Ascending aorta (tissue), 2 donors: Measurements from ENCODE around the gene FSTL5. TPM values are rescaled to one million over a fixed set of nuclear protein-coding genes. Genes with fewer than 3 reads are reported as not detected.

Experiments
- DNase-seq, 2 donors: peaks; one replicate each; pipeline ENCODE4 v3.0.0-alpha.2; 2019; ENCODE audit warnings: low spot score in 2 of 2
- H3K27ac ChIP-seq, 2 donors: fragments of 200-600 bp; sonication (generic); one replicate each; pipeline ENCODE4 v1.5.1; 2016 to 2017; ENCODE audit warnings: mild to moderate bottlenecking in 1 of 2
- H3K27me3 ChIP-seq: fragments of 200-600 bp; sonication (generic); one replicate; pipeline ENCODE4 v1.5.1; 2017
- H3K36me3 ChIP-seq, 2 donors: fragments of 200-600 bp; sonication (generic); one replicate each; pipeline ENCODE4 v1.5.1; 2016
- H3K4me1 ChIP-seq, 2 donors: fragments of 200-600 bp; sonication (generic); one replicate each; pipeline ENCODE4 v1.5.1; 2016 to 2017; ENCODE audit warnings: mild to moderate bottlenecking in 1 of 2
- H3K4me3 ChIP-seq, 2 donors: fragments of 200-600 bp; sonication (generic); one replicate each; pipeline ENCODE4 v1.5.1; 2016 to 2017; ENCODE audit warnings: mild to moderate bottlenecking in 1 of 2
- H3K9me3 ChIP-seq, 2 donors: fragments of 200-600 bp; sonication (generic); one replicate each; pipeline ENCODE4 v1.5.1; 2016
- CTCF ChIP-seq, 3 experiments: fragments of 200-600 bp in 2 of 3; fragments of 450-650 bp in 1 of 3; sonication (generic) in 2 of 3; IDR thresholded peaks; one replicate each; pipeline ENCODE4 v1.5.1; 2016 to 2019; ENCODE audit warnings: antibody characterized with exemption in 3 of 3, mild to moderate bottlenecking in 1 of 3, moderate library complexity in 1 of 3
- intact Hi-C: fragments of 100-400 bp; cut with DNase I; formaldehyde crosslinking; loops from one replicate; pipeline ENCODE4 v1.15.1; 2023
- total RNA-seq: library from RNA; depleted of rRNA; stranded (reverse); fragments of >200 nt; gene quantifications from one replicate; pipeline ENCODE4 v1.1.0, GENCODE V29; 2016

Gene FSTL5
- total RNA-seq, 1 donor from 2014 or later, result not detected

GRCh38 chr4:161519611-161520010 is 644.2 kb downstream of the FSTL5 start:
- H3K27ac ChIP-seq, result no peak overlapping the region
- no peaks in the 10 kb centered on the region for H3K27me3 ChIP-seq
- no peak overlapping the region for H3K4me3 ChIP-seq
- intact Hi-C loops, result no loop called here
- no peaks in the 10 kb centered on the region for H3K4me1 ChIP-seq
- no peak for TF ChIP-seq CTCF (IDR thresholded peaks at IDR 0.05)
- no peaks in the 10 kb centered on the region for H3K9me3 ChIP-seq
- no peaks in the 10 kb centered on the region for H3K36me3 ChIP-seq
- no peak for DNase-seq

- Histone ChIP-seq H3K27me3 (no peaks in the 10 kb centered on the region), H3K4me3 (no peak overlapping the region), H3K27ac (no peak overlapping the region), H3K4me1 (no peaks in the 10 kb centered on the region), H3K36me3 (no peaks in the 10 kb centered on the region), H3K9me3 (no peaks in the 10 kb centered on the region)
- intact Hi-C loops, result no loop called here
- no peak for TF ChIP-seq CTCF (IDR thresholded peaks at IDR 0.05)
- DNase-seq, result no peak
Observed at GRCh38 chr4:161517941-161518340, 645.9 kb downstream of the FSTL5 start.

GRCh38 chr4:161505141-161505540 is 658.7 kb downstream of the FSTL5 start:
- DNase-seq, result no peak
- Histone ChIP-seq H3K4me1 (no peaks in the 10 kb centered on the region), H3K4me3 (no peak overlapping the region), H3K36me3 (no peaks in the 10 kb centered on the region), H3K27ac (no peak overlapping the region), H3K9me3 (no peaks in the 10 kb centered on the region), H3K27me3 (no peaks in the 10 kb centered on the region)
- intact Hi-C loops, result no loop called here
- TF ChIP-seq CTCF (IDR thresholded peaks at IDR 0.05), result no peak

GRCh38 chr4:161498155-161498554 is 665.6 kb downstream of the FSTL5 start:
- intact Hi-C loops, result no loop called here
- Histone ChIP-seq H3K36me3 (no peaks in the 10 kb centered on the region), H3K4me3 (no peak overlapping the region), H3K9me3 (no peaks in the 10 kb centered on the region), H3K4me1 (no peaks in the 10 kb centered on the region), H3K27ac (no peak overlapping the region), H3K27me3 (no peaks in the 10 kb centered on the region)
- no peak for TF ChIP-seq CTCF (IDR thresholded peaks at IDR 0.05)
- DNase-seq, result no peak

- H3K9me3 ChIP-seq, result no peaks in the 10 kb centered on the region
- no peak overlapping the region for H3K27ac ChIP-seq
- no peak for TF ChIP-seq CTCF (IDR thresholded peaks at IDR 0.05)
- H3K36me3 ChIP-seq, result no peaks in the 10 kb centered on the region
- intact Hi-C loops, result no loop called here
- no peaks in the 10 kb centered on the region for H3K4me1 ChIP-seq
- DNase-seq, result no peak
- H3K27me3 ChIP-seq, result no peaks in the 10 kb centered on the region
- H3K4me3 ChIP-seq, result no peak overlapping the region
Observed at GRCh38 chr4:161486461-161486860, 677.3 kb downstream of the FSTL5 start.

GRCh38 chr4:161466316-161466715 is 697.5 kb downstream of the FSTL5 start:
- Histone ChIP-seq H3K4me3 (no peak overlapping the region), H3K36me3 (no peaks in the 10 kb centered on the region), H3K27ac (no peak overlapping the region), H3K4me1 (no peaks in the 10 kb centered on the region), H3K27me3 (no peaks in the 10 kb centered on the region), H3K9me3 (no peaks in the 10 kb centered on the region)
- intact Hi-C loops, result no loop called here
- no peak for TF ChIP-seq CTCF (IDR thresholded peaks at IDR 0.05)
- DNase-seq, result no peak
